Measurements from ENCODE around the gene CCDC92.

DNA sequence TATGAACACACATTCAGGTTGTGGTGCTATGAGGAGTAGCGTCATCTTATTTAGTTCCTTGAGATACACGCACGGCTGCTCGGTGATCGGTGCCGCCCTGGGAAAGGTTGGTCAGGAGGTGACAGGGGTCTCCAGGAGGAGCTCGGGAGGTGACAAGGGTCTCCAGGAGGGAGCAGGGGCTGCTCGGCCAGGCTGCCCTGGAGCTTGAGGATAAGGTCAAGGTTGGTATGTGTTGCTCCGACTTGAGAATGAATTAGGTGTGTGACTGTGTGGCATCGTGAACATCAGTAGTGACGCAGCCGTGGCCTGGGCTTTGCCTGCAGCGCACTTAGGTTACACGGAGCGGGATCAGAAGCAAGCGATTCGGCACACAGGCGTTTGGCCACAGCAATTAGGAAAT, 36.2 kb downstream of the CCDC92 start:
- TF ChIP-seq, protein P1, sequence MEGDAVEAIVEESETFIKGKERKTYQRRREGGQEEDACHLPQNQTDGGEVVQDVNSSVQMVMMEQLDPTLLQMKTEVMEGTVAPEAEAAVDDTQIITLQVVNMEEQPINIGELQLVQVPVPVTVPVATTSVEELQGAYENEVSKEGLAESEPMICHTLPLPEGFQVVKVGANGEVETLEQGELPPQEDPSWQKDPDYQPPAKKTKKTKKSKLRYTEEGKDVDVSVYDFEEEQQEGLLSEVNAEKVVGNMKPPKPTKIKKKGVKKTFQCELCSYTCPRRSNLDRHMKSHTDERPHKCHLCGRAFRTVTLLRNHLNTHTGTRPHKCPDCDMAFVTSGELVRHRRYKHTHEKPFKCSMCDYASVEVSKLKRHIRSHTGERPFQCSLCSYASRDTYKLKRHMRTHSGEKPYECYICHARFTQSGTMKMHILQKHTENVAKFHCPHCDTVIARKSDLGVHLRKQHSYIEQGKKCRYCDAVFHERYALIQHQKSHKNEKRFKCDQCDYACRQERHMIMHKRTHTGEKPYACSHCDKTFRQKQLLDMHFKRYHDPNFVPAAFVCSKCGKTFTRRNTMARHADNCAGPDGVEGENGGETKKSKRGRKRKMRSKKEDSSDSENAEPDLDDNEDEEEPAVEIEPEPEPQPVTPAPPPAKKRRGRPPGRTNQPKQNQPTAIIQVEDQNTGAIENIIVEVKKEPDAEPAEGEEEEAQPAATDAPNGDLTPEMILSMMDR (IDR thresholded peaks at IDR 0.05): no peak
- no peak for TF ChIP-seq POLR2A (IDR thresholded peaks at IDR 0.05)
